Panc1 (cell line): Measurements from ENCODE around the gene TRPV6. TPM values are rescaled to one million over a fixed set of nuclear protein-coding genes. Genes with fewer than 3 reads are reported as not detected.

ENCODE experiments used
- ATAC-seq: fragments of 200-7000 bp; cut with Tn5 transposase; 2 replicates; pipeline ENCODE4 v1.9.1; 2020; ENCODE audit warnings: mild to moderate bottlenecking, moderate library complexity
- Bru-seq: library from RNA; stranded (reverse); fragments of 400-500 nt; gene quantifications from one replicate; lab custom pipeline; 2021; lab: Mats Ljungman, UMichigan
- BruChase-seq, 2 experiments: library from RNA; stranded (reverse); fragments of 400-500 nt; gene quantifications; one replicate each; lab custom pipeline; 2021; lab: Mats Ljungman, UMichigan
- BruUV-seq: library from RNA; stranded (reverse); fragments of 400-500 nt; replicated peaks from 2 replicates; lab custom pipeline; 2021; lab: Mats Ljungman, UMichigan
- CTCF ChIA-PET: fragments of 300-600 bp; sonication (Branson Sonifier 250); formaldehyde crosslinking; loops from one replicate; lab custom pipeline; 2022; ENCODE audit warnings: antibody characterized with exemption; lab: Charles Lee
- POLR2A ChIA-PET: fragments of 300-600 bp; sonication (Branson Sonifier 250); formaldehyde crosslinking; loops from one replicate; lab custom pipeline; 2022; ENCODE audit warnings: antibody characterized with exemption; lab: Charles Lee
- DNase-seq: peaks from one replicate; pipeline ENCODE4 v3.0.0-alpha.2; 2010; ENCODE audit warnings: low read depth, low spot score
- H3K27ac ChIP-seq: 2 replicates; pipeline ENCODE4 v1.5.1; 2011; ENCODE audit warnings: mild to moderate bottlenecking, low read length, inconsistent platforms
- H3K27me3 ChIP-seq: fragments of 200-500 bp; sonication (Bioruptor generic); 2 replicates; pipeline ENCODE4 v1.6.0; 2014; ENCODE audit warnings: low read length, inconsistent platforms; ENCODE audit not compliant: control insufficient read depth, insufficient read depth
- H3K36me3 ChIP-seq: fragments of 200-500 bp; sonication (Bioruptor generic); 2 replicates; pipeline ENCODE4 v1.5.1; 2014; ENCODE audit warnings: inconsistent platforms, mild to moderate bottlenecking, low read length, moderate library complexity; ENCODE audit not compliant: control insufficient read depth, insufficient read depth
- H3K4me1 ChIP-seq: 2 replicates; pipeline ENCODE4 v1.5.1; 2011; ENCODE audit warnings: inconsistent platforms, mild to moderate bottlenecking, low read length, moderate library complexity; ENCODE audit not compliant: control insufficient read depth, insufficient read depth
- H3K4me3 ChIP-seq, 2 experiments: 2 replicates each; pipeline ENCODE4 v1.5.1; 2011 to 2012; ENCODE audit warnings: low read depth in 2 of 2, low read length in 2 of 2, mild to moderate bottlenecking in 2 of 2, inconsistent platforms in 1 of 2, moderate library complexity in 1 of 2
- H3K9me3 ChIP-seq: fragments of 200-500 bp; sonication (Bioruptor generic); 2 replicates; pipeline ENCODE4 v1.5.1; 2014; ENCODE audit warnings: low read depth, mild to moderate bottlenecking, inconsistent platforms, low read length, moderate library complexity; ENCODE audit not compliant: control insufficient read depth, insufficient read depth
- CTCF ChIP-seq: fragments of 450-650 bp; IDR thresholded peaks from 2 replicates; pipeline ENCODE4 v1.5.1; 2017; ENCODE audit warnings: mild to moderate bottlenecking
- POLR2AphosphoS5 ChIP-seq: IDR thresholded peaks from 2 replicates; pipeline ENCODE4 v1.6.1; 2012; ENCODE audit warnings: mild to moderate bottlenecking, low read depth, low read length, moderate library complexity
- REST ChIP-seq, 2 experiments: IDR thresholded peaks; 2 replicates each; pipeline ENCODE4 v1.6.1; 2011 to 2012; ENCODE audit warnings: low read depth in 2 of 2, control low read depth in 1 of 2, low read length in 1 of 2, mild to moderate bottlenecking in 1 of 2, moderate library complexity in 1 of 2; ENCODE audit not compliant: insufficient read depth in 1 of 2
- SIN3A ChIP-seq: IDR thresholded peaks from 2 replicates; pipeline ENCODE4 v1.6.1; 2012; ENCODE audit warnings: low read depth, mild to moderate bottlenecking, low read length, moderate library complexity, borderline replicate concordance; ENCODE audit not compliant: insufficient read depth
- TCF7L2 ChIP-seq: IDR thresholded peaks from 2 replicates; pipeline ENCODE4 v1.6.1; 2011; ENCODE audit warnings: mild to moderate bottlenecking, low read depth, low read length, inconsistent platforms
- in situ Hi-C: cut with HindIII; loops from 2 replicates; pipeline ENCODE4 v1.10.0; 2016; ENCODE audit warnings: low sequenced_read_pairs, low pct_unique_long_range_greater_than_20kb
- intact Hi-C: fragments of 100-400 bp; cut with micrococcal nuclease; formaldehyde crosslinking; loops from one replicate; pipeline ENCODE4 v1.10.0; 2022; ENCODE audit not compliant: unreplicated experiment
- long read RNA-seq: library from polyadenylated mRNA; unstranded; transcript quantifications from one replicate; pipeline ENCODE4 v2.0.0, GENCODE V29; 2021; ENCODE audit not compliant: unreplicated experiment
- polyA plus RNA-seq: library from polyadenylated mRNA; unstranded; fragments of >200 nt; gene quantifications from one replicate; pipeline ENCODE4 v1.2.1, GENCODE V29; 2012; ENCODE audit warnings: missing spikeins; ENCODE audit not compliant: insufficient read length
- total RNA-seq: library from RNA; stranded (reverse); gene quantifications from one replicate; pipeline ENCODE4 v1.2.1, GENCODE V29; 2021; ENCODE audit not compliant: unreplicated experiment

The TRPV6 gene
- total RNA-seq (not detected), Bru-seq, nascent RNA (not detected), BruChase-seq, experiment 1, labeled RNA remaining after a 2-hour chase (not detected), BruChase-seq, experiment 2, labeled RNA remaining after a 6-hour chase (not detected)
- 0.12 TPM for polyA plus RNA-seq
- long read RNA-seq: 0 reads

DNA sequence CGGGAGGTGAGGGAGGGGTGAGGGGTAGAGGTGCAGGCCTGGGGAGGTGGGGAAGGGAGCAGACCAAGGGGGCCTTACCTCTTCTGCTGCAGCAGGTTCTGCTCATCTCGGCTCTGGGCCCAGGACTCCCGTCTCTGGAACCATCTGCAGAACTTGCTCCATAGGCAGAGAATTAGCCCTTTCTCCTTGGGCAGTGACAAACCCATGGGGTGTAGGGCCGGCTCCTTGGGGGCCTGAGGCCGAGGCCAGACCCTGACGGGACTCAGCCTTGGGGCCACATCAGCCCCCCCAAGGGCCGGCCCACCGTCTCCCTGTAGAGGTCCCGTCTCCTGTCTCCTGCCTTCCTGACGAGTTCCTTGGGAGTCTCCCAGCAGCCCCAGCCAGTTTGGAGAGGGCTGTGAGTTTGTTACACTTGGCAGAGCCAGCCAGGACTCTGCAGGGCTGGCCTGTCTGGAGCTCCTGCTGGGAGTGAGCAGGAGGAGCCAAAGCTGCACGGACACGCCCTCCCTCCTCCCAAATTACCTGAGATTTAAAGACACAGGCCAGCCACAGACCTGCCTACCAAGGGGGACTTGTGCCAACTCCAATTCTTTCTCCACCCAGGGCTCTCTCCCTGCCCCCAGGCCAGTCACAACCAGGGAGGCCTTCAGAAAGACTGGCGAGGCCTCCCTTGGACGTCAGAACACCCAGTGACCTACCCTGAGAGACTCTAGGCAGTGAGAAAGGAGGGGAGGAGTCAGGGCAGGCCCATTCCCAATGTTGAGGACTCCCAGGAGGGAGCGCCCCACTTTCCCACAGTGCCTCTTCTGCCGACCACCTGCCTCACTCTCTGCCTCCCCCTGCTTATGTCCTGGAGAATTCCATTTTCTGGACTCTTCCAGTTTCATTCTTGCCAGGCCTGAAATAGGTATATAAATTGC is at the start of gene TRPV6:
TRPV6 (minus strand) TSS at position 435 of the 920 bp plus-strand sequence.
- Histone ChIP-seq H3K4me3 (no peak within 1 kb of the TSS), H3K4me1 (no peaks in the 10 kb centered on the region), H3K27ac (no peak within 1 kb of the TSS), H3K27me3 (peaks cover 2% of the 10 kb centered on the region; the same call in 1 of the 2 replicates), H3K9me3 (no peaks in the 10 kb centered on the region), H3K36me3 (no peaks in the 10 kb centered on the region)
- intact Hi-C loops: no loop called here
- ChIA-PET POLR2A (interaction anchor here (0.8 kb wide), 1 partner anchor 10 kb away, joined by 18 read pairs; no protein-coding TSS in a partner anchor), CTCF (no interaction called here)
- TF ChIP-seq REST (IDR thresholded peaks at IDR 0.05; ENCODE audit: insufficient read depth in 1 of 2, low read depth in 2 of 2, low read length in 1 of 2) (no peak), POLR2AphosphoS5 (no peak), SIN3A (no peak), CTCF (no peak), TCF7L2 (no peak)
- no peak for DNase-seq
- ATAC-seq: peak; percentile 56; the same call in 1 of the 2 replicates
- in situ Hi-C loops: no loop called here
- BruUV-seq: no TSS peak

DNA sequence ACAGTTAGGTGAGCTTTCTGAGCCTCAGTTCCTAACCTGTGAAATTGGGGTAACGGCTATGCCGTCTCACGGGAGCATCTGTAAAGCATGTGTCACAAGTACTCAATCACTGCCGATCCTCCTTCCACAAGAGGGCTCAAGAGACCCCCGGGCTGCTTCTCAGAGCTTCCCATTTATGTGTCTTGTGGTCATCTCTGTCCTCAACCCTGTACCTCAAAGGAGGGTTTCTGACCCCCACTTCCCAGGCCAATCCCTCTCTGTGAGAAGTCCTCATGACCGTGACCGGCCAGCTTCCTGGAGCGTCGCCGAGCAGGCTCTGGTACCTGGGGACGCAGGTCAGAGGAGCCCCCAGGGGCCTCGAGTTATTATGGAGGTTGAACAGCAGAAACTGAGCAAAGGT is 48.5 kb upstream of the TRPV6 start:
- Histone ChIP-seq H3K4me1 (no peaks in the 10 kb centered on the region), H3K27ac (no peak overlapping the region), H3K9me3 (no peaks in the 10 kb centered on the region), H3K27me3 (no peaks in the 10 kb centered on the region; the same call in 1 of the 2 replicates), H3K36me3 (no peaks in the 10 kb centered on the region), H3K4me3 (no peak overlapping the region)
- intact Hi-C loops (no loop called here), in situ Hi-C loops (no loop called here)
- TF ChIP-seq SIN3A (no peak), TCF7L2 (no peak), REST (IDR thresholded peaks at IDR 0.05; ENCODE audit: insufficient read depth in 1 of 2, low read depth in 2 of 2, low read length in 1 of 2) (no peak), POLR2AphosphoS5 (no peak), CTCF (no peak)
- DNase-seq (no peak), ATAC-seq (no peak)
- BruUV-seq: no TSS peak
- ChIA-PET CTCF (no interaction called here), POLR2A (no interaction called here)
